Sigmoid colon (tissue), 4 donors: Measurements from ENCODE around the gene ANXA3.

Source experiments
- EP300 ChIP-seq, 4 donors: sonication (generic); formaldehyde crosslinking; IDR thresholded peaks; one replicate each; pipeline ENCODE4 v1.6.1; 2017; ENCODE audit warnings: antibody characterized with exemption in 4 of 4
- POLR2A ChIP-seq, 2 donors: fragments of 450-650 bp; IDR thresholded peaks; one replicate each; pipeline ENCODE4 v1.6.1; 2016; ENCODE audit warnings: antibody characterized with exemption in 2 of 2, mild to moderate bottlenecking in 2 of 2, moderate library complexity in 2 of 2
- POLR2AphosphoS5 ChIP-seq, 4 donors: sonication (generic); formaldehyde crosslinking; IDR thresholded peaks; one replicate each; pipeline ENCODE4 v1.6.1; 2017; ENCODE audit warnings: antibody characterized with exemption in 4 of 4
- TF ChIP-seq, protein P1 (sequence below), 4 experiments: fragments of 450-650 bp in 3 of 4; fragments of 200-600 bp in 1 of 4; IDR thresholded peaks; one replicate each; pipeline ENCODE4 v1.5.1; 2016 to 2019; ENCODE audit warnings: antibody characterized with exemption in 4 of 4, mild to moderate bottlenecking in 3 of 4, moderate library complexity in 2 of 4

DNA sequence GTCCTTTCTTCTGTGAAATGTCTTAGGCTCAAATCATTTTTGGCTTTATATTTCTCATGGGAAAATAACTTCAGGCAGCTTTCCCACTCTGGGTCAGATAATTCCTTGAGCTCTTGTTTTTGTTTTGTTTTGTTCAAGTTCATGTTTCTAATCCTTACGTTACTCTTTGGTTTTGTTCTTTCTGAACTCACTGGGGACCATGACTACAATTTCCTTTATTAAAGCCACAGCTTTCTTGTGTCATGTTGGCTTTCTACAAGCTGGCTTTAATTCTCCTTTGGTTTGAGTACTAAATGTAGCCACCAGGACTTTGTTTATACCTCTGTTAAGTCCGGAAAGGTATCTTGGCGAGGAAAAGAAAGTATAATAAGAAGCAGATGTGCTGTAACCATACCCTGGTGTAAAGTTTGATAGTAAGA, 30.8 kb upstream of the ANXA3 start:
- TF ChIP-seq POLR2AphosphoS5 (IDR thresholded peaks at IDR 0.05) (no peak), POLR2A (IDR thresholded peaks at IDR 0.05) (no peak), EP300 (IDR thresholded peaks at IDR 0.05) (no peak)
- TF ChIP-seq, protein P1, sequence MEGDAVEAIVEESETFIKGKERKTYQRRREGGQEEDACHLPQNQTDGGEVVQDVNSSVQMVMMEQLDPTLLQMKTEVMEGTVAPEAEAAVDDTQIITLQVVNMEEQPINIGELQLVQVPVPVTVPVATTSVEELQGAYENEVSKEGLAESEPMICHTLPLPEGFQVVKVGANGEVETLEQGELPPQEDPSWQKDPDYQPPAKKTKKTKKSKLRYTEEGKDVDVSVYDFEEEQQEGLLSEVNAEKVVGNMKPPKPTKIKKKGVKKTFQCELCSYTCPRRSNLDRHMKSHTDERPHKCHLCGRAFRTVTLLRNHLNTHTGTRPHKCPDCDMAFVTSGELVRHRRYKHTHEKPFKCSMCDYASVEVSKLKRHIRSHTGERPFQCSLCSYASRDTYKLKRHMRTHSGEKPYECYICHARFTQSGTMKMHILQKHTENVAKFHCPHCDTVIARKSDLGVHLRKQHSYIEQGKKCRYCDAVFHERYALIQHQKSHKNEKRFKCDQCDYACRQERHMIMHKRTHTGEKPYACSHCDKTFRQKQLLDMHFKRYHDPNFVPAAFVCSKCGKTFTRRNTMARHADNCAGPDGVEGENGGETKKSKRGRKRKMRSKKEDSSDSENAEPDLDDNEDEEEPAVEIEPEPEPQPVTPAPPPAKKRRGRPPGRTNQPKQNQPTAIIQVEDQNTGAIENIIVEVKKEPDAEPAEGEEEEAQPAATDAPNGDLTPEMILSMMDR (IDR thresholded peaks at IDR 0.05), result no peak
